GM10266 (cell line): ENCODE data around the gene UBE2A.
A peak's percentile ranks its signal among the peaks of the same experiment; 100 is the strongest.

Experiments
- DNase-seq: peaks from one replicate; pipeline ENCODE4 v3.0.0; 2012; ENCODE audit errors: extremely low spot score
- CTCF ChIP-seq: IDR thresholded peaks from 2 replicates; pipeline ENCODE4 v1.5.1; 2012; ENCODE audit warnings: mild to moderate bottlenecking, low read depth; ENCODE audit not compliant: control insufficient read depth, insufficient read depth; ENCODE audit errors: missing control alignments

UBE2A gene

GRCh38 chrX:119574394-119575266, at the start of gene UBE2A:
TSS of gene UBE2A (plus strand) at chrX:119574563. CDS start at chrX:119574712, 149 bp downstream.
- peak; percentile 91 for DNase-seq
- TF ChIP-seq CTCF = peak; percentile 22

- no peak for DNase-seq
- no peak for TF ChIP-seq CTCF
Measured at GRCh38 chrX:119529345-119530276, 44.8 kb upstream of the UBE2A start.

GRCh38 chrX:119537487-119537886, 36.9 kb upstream of the UBE2A start:
- no peak for TF ChIP-seq CTCF
- no peak for DNase-seq

GRCh38 chrX:119539872-119540271, 34.5 kb upstream of the UBE2A start:
- TF ChIP-seq CTCF = no peak
- no peak for DNase-seq

GRCh38 chrX:119541188-119541587, 33.2 kb upstream of the UBE2A start:
- TF ChIP-seq CTCF = no peak
- no peak for DNase-seq

- DNase-seq = no peak
- no peak for TF ChIP-seq CTCF
Measured at GRCh38 chrX:119549327-119550016, 24.9 kb upstream of the UBE2A start.

GRCh38 chrX:119552508-119552907, 21.9 kb upstream of the UBE2A start:
- DNase-seq = no peak
- no peak for TF ChIP-seq CTCF
